CD4-positive, CD25-positive, alpha-beta regulatory T cell (primary cell): ENCODE data around the gene ATP2B2. TPM values are rescaled to one million over a fixed set of nuclear protein-coding genes. Genes with fewer than 3 reads are reported as not detected.

ENCODE experiments used
- ATAC-seq, 2 donors: fragments of 150-1000 bp; cut with Tn5 transposase; one replicate each; pipeline ENCODE4 v1.10.0; 2021; ENCODE audit warnings: low read depth in 2 of 2, moderate number of reproducible peaks in 2 of 2, moderate library complexity in 1 of 2
- DNase-seq, 3 donors: peaks; one replicate each; pipeline versions ENCODE4 v3.0.0 to v3.0.0-alpha.2; 2012 to 2022; ENCODE audit warnings: mixed read lengths in 1 of 3
- H3K27ac ChIP-seq: one replicate; pipeline ENCODE4 v1.7.0; 2013; ENCODE audit warnings: mild to moderate bottlenecking, low read length; ENCODE audit not compliant: insufficient read depth, poor library complexity, severe bottlenecking
- H3K27me3 ChIP-seq: one replicate; pipeline ENCODE4 v1.7.0; 2013; ENCODE audit warnings: low read length; ENCODE audit not compliant: control insufficient read depth, insufficient read depth
- H3K36me3 ChIP-seq: one replicate; pipeline ENCODE4 v1.7.0; 2013; ENCODE audit warnings: mild to moderate bottlenecking, low read length, moderate library complexity; ENCODE audit not compliant: control insufficient read depth, insufficient read depth
- H3K4me1 ChIP-seq: 2 replicates; pipeline ENCODE4 v1.7.0; 2013; ENCODE audit warnings: mild to moderate bottlenecking, low read length; ENCODE audit not compliant: insufficient read depth, control insufficient read depth, poor library complexity, severe bottlenecking
- H3K4me3 ChIP-seq: one replicate; pipeline ENCODE4 v1.7.0; 2013; ENCODE audit warnings: low read depth, mild to moderate bottlenecking, low read length, moderate library complexity
- H3K9me3 ChIP-seq, 2 experiments: 1 replicate in 1 of 2; 2 replicates in 1 of 2; pipeline ENCODE4 v1.7.0; 2013; ENCODE audit warnings: low read length in 2 of 2, mild to moderate bottlenecking in 1 of 2, moderate library complexity in 1 of 2; ENCODE audit not compliant: control insufficient read depth in 2 of 2
- H3K27ac Mint-ChIP-seq, 3 donors: one replicate each; pipeline ENCODE4 v1.8.0; 2020 to 2022; ENCODE audit warnings: mild to moderate bottlenecking in 3 of 3, mixed read lengths in 3 of 3, moderate library complexity in 2 of 3
- H3K27me3 Mint-ChIP-seq: one replicate; pipeline ENCODE4 v1.8.0; 2022; ENCODE audit warnings: mild to moderate bottlenecking, mixed read lengths
- H3K36me3 Mint-ChIP-seq: one replicate; pipeline ENCODE4 v1.8.0; 2020; ENCODE audit warnings: mixed read lengths
- H3K4me1 Mint-ChIP-seq, 4 donors: one replicate each; pipeline ENCODE4 v1.8.0; 2020 to 2022; ENCODE audit warnings: mixed read lengths in 4 of 4, mild to moderate bottlenecking in 1 of 4
- H3K4me3 Mint-ChIP-seq, 4 donors: one replicate each; pipeline ENCODE4 v1.8.0; 2020 to 2022; ENCODE audit warnings: mild to moderate bottlenecking in 4 of 4, mixed read lengths in 4 of 4, moderate library complexity in 3 of 4
- H3K9me3 Mint-ChIP-seq, 7 donors: one replicate each; pipeline ENCODE4 v1.8.0; 2020 to 2022; ENCODE audit warnings: mixed read lengths in 7 of 7, mild to moderate bottlenecking in 3 of 7, moderate library complexity in 2 of 7
- polyA plus RNA-seq, 4 donors: library from polyadenylated mRNA; unstranded; fragments of 300-500 nt; fragmentation: Illumina TruSeq; gene quantifications; one replicate each; pipeline ENCODE4 v1.2.3, GENCODE V29; 2021
- total RNA-seq: library from RNA; stranded (reverse); gene quantifications from one replicate; pipeline ENCODE4 v1.2.3, GENCODE V29; 2022

Gene ATP2B2
- total and polyA plus RNA-seq, 5 donors from 2014 or later, result 0.13 TPM; not detected in 4

- peaks cover 37% of the 10 kb centered on the region for H3K27me3 Mint-ChIP-seq
These were observed 16.5 kb upstream of the ATP2B2 start for GRCh38 chr3:10521772-10522441.

GRCh38 chr3:10520072-10520471, 14.7 kb upstream of the ATP2B2 start:
- H3K36me3 Mint-ChIP-seq, result no peaks in the 10 kb centered on the region
- Histone ChIP-seq H3K4me1 (no peaks in the 10 kb centered on the region), H3K4me3 (no peak overlapping the region)

More at GRCh38 chr3:10521772-10522441, 16.5 kb upstream of the ATP2B2 start:
- no peaks in the 10 kb centered on the region for H3K36me3 ChIP-seq
- H3K27ac ChIP-seq, result no peak overlapping the region
- Mint-ChIP-seq H3K4me1 (no peaks in the 10 kb centered on the region), H3K27ac (peak overlapping the region in 1 of 3 donors; percentile 48), H3K4me3 (no peak overlapping the region), H3K9me3 (no peaks in the 10 kb centered on the region), H3K36me3 (no peaks in the 10 kb centered on the region)
- no peaks in the 10 kb centered on the region for H3K9me3 ChIP-seq
- H3K27me3 ChIP-seq, result peaks cover 6% of the 10 kb centered on the region
- DNase-seq, result no peak
- ATAC-seq, result no peak
- H3K4me1 ChIP-seq, result no peaks in the 10 kb centered on the region
- no peak overlapping the region for H3K4me3 ChIP-seq

GRCh38 chr3:10519236-10519635, 13.8 kb upstream of the ATP2B2 start:
- Histone ChIP-seq H3K27me3 (peaks cover 3% of the 10 kb centered on the region), H3K27ac (no peak overlapping the region), H3K36me3 (no peaks in the 10 kb centered on the region), H3K4me1 (no peaks in the 10 kb centered on the region), H3K9me3 (no peaks in the 10 kb centered on the region), H3K4me3 (no peak overlapping the region)
- no peaks in the 10 kb centered on the region for H3K36me3 Mint-ChIP-seq
- H3K9me3 Mint-ChIP-seq, result no peaks in the 10 kb centered on the region
- no peaks in the 10 kb centered on the region for H3K4me1 Mint-ChIP-seq
- ATAC-seq (no peak), DNase-seq (no peak)
- H3K27me3 Mint-ChIP-seq, result peaks cover 25% of the 10 kb centered on the region
- H3K4me3 Mint-ChIP-seq, result no peak overlapping the region
- H3K27ac Mint-ChIP-seq, result no peak overlapping the region

More at GRCh38 chr3:10520072-10520471, 14.7 kb upstream of the ATP2B2 start:
- Histone ChIP-seq H3K9me3 (no peaks in the 10 kb centered on the region), H3K27ac (no peak overlapping the region), H3K27me3 (peaks cover 6% of the 10 kb centered on the region), H3K36me3 (no peaks in the 10 kb centered on the region)
- Mint-ChIP-seq H3K27me3 (peaks cover 27% of the 10 kb centered on the region), H3K9me3 (no peaks in the 10 kb centered on the region), H3K4me1 (no peaks in the 10 kb centered on the region), H3K4me3 (no peak overlapping the region), H3K27ac (no peak overlapping the region)
- ATAC-seq (no peak), DNase-seq (no peak)

- ATAC-seq, result no peak
- Mint-ChIP-seq H3K4me1 (no peaks in the 10 kb centered on the region), H3K9me3 (no peaks in the 10 kb centered on the region), H3K27me3 (peaks cover 22% of the 10 kb centered on the region), H3K27ac (peak overlapping the region in 1 of 3 donors; percentile 3), H3K4me3 (no peak overlapping the region), H3K36me3 (no peaks in the 10 kb centered on the region)
- Histone ChIP-seq H3K36me3 (no peaks in the 10 kb centered on the region), H3K4me1 (no peaks in the 10 kb centered on the region), H3K27me3 (peaks cover 3% of the 10 kb centered on the region), H3K27ac (no peak overlapping the region), H3K4me3 (no peak overlapping the region), H3K9me3 (no peaks in the 10 kb centered on the region)
- DNase-seq, result no peak
These were observed 13.2 kb upstream of the ATP2B2 start for GRCh38 chr3:10518506-10519150.

GRCh38 chr3:10517627-10518026, 12.2 kb upstream of the ATP2B2 start:
- Mint-ChIP-seq H3K4me1 (no peaks in the 10 kb centered on the region), H3K27me3 (peaks cover 15% of the 10 kb centered on the region), H3K4me3 (no peak overlapping the region), H3K36me3 (no peaks in the 10 kb centered on the region), H3K27ac (no peak overlapping the region), H3K9me3 (no peaks in the 10 kb centered on the region)
- Histone ChIP-seq H3K27ac (no peak overlapping the region), H3K9me3 (no peaks in the 10 kb centered on the region), H3K4me1 (no peaks in the 10 kb centered on the region), H3K4me3 (no peak overlapping the region), H3K27me3 (no peaks in the 10 kb centered on the region), H3K36me3 (no peaks in the 10 kb centered on the region)
- DNase-seq, result no peak
- no peak for ATAC-seq

- Histone ChIP-seq H3K4me3 (no peak overlapping the region), H3K4me1 (no peaks in the 10 kb centered on the region), H3K36me3 (no peaks in the 10 kb centered on the region), H3K27me3 (no peaks in the 10 kb centered on the region), H3K27ac (no peak overlapping the region), H3K9me3 (no peaks in the 10 kb centered on the region)
- H3K36me3 Mint-ChIP-seq, result no peaks in the 10 kb centered on the region
- peaks cover 15% of the 10 kb centered on the region for H3K27me3 Mint-ChIP-seq
- H3K4me1 Mint-ChIP-seq, result no peaks in the 10 kb centered on the region
- DNase-seq, result no peak
- H3K4me3 Mint-ChIP-seq, result no peak overlapping the region
- ATAC-seq, result no peak
- H3K9me3 Mint-ChIP-seq, result no peaks in the 10 kb centered on the region
- peak overlapping the region in 1 of 3 donors; percentile 86 for H3K27ac Mint-ChIP-seq
These were observed 11.4 kb upstream of the ATP2B2 start for GRCh38 chr3:10516544-10517452.

GRCh38 chr3:10515884-10516495, 10.6 kb upstream of the ATP2B2 start:
- Mint-ChIP-seq H3K4me1 (no peaks in the 10 kb centered on the region), H3K4me3 (no peak overlapping the region), H3K36me3 (no peaks in the 10 kb centered on the region), H3K27me3 (peaks cover 9% of the 10 kb centered on the region), H3K9me3 (no peaks in the 10 kb centered on the region), H3K27ac (peak overlapping the region in 1 of 3 donors; percentile 86)
- Histone ChIP-seq H3K36me3 (no peaks in the 10 kb centered on the region), H3K27ac (no peak overlapping the region), H3K4me3 (no peak overlapping the region), H3K4me1 (no peaks in the 10 kb centered on the region), H3K27me3 (no peaks in the 10 kb centered on the region), H3K9me3 (no peaks in the 10 kb centered on the region)
- ATAC-seq, result no peak
- DNase-seq, result no peak
